K562 (cell line): ENCODE results near the gene TBC1D16. TPM values are rescaled to one million over a fixed set of nuclear protein-coding genes. Genes with fewer than 3 reads are reported as not detected.

Source experiments
- ATAC-seq: fragments of 200-7000 bp; cut with Tn5 transposase; 3 replicates; pipeline ENCODE4 v1.9.1; 2020; ENCODE audit warnings: moderate library complexity
- BruUV-seq: library from RNA; stranded (reverse); fragments of 400-500 nt; replicated peaks from 2 replicates; lab custom pipeline; 2021; lab: Mats Ljungman, UMichigan
- CTCF ChIA-PET: fragments of 300-600 bp; formaldehyde crosslinking; extraction: SDS; loops from one replicate; lab custom pipeline; 2021; ENCODE audit warnings: low intra/inter-chr PET ratio; lab: Yijun Ruan, JAX
- POLR2A ChIA-PET: fragments of 300-600, 350-650 bp; sonication (Branson Sonifier 250); formaldehyde crosslinking; extraction: SDS; loops from one replicate; lab custom pipeline; 2021; ENCODE audit warnings: antibody characterized with exemption, inconsistent platforms; lab: Yijun Ruan, JAX
- DNase-seq, 4 experiments: peaks; one replicate each; pipeline versions ENCODE4 v3.0.0 to v3.0.0-alpha.2; 2011 to 2018; ENCODE audit warnings: low spot score in 3 of 4, mixed read lengths in 3 of 4; ENCODE audit errors: extremely low read depth in 1 of 4
- FAIRE-seq: peaks from 2 replicates; lab custom pipeline; 2011; peaks lifted over from hg19 to GRCh38; lab: Jason Lieb, UNC
- H2AFZ ChIP-seq: 2 replicates; pipeline ENCODE4 v1.6.0; 2011; ENCODE audit warnings: low read depth, low read length, control low read depth, inconsistent platforms
- H3K27ac ChIP-seq: fragments of 200-600 bp; 3 replicates; pipeline ENCODE4 v1.8.0; 2011; ENCODE audit warnings: low read depth, mild to moderate bottlenecking, control low read depth, inconsistent platforms, low read length, moderate library complexity, mixed read lengths; ENCODE audit errors: extremely low read depth
- H3K27me3 ChIP-seq, 2 experiments: fragments of 300-600 bp in 1 of 2; 2 replicates in 1 of 2; 3 replicates in 1 of 2; pipeline versions ENCODE4 v1.6.0 to v1.8.0; 2011; ENCODE audit warnings: inconsistent platforms in 2 of 2, low read length in 2 of 2, mild to moderate bottlenecking in 1 of 2, mixed read lengths in 1 of 2, moderate library complexity in 1 of 2; ENCODE audit not compliant: control insufficient read depth in 2 of 2, insufficient read depth in 2 of 2
- H3K36me3 ChIP-seq: fragments of 300-600 bp; 3 replicates; pipeline ENCODE4 v1.8.0; 2011; ENCODE audit warnings: mild to moderate bottlenecking, low read length, inconsistent platforms; ENCODE audit not compliant: control insufficient read depth, insufficient read depth
- H3K4me1 ChIP-seq, 2 experiments: fragments of 200-600 bp in 1 of 2; replicated peaks in 1 of 2; 2 replicates in 1 of 2; 3 replicates in 1 of 2; pipeline versions ENCODE4 v1.5.1 to v1.8.0; 2011; ENCODE audit warnings: inconsistent platforms in 2 of 2, low read length in 2 of 2, mild to moderate bottlenecking in 1 of 2, mixed read lengths in 1 of 2, moderate library complexity in 1 of 2; ENCODE audit not compliant: control insufficient read depth in 2 of 2, insufficient read depth in 2 of 2
- H3K4me2 ChIP-seq: 2 replicates; pipeline ENCODE4 v1.6.1; 2011; ENCODE audit warnings: low read length, control low read depth, inconsistent platforms, mixed read lengths; ENCODE audit not compliant: insufficient read depth
- H3K4me3 ChIP-seq: fragments of 200-600 bp; sonication (generic), shearing (Covaris generic); 2 replicates; pipeline ENCODE4 v1.5.1; 2016; ENCODE audit warnings: control low read depth, inconsistent platforms
- H3K79me2 ChIP-seq: fragments of 200-600 bp; 3 replicates; pipeline ENCODE4 v1.8.0; 2011; ENCODE audit warnings: low read length, inconsistent platforms; ENCODE audit not compliant: control insufficient read depth, insufficient read depth
- H3K9ac ChIP-seq, 2 experiments: 2 replicates each; pipeline versions ENCODE4 v1.6.0 to v1.6.1; 2011; ENCODE audit warnings: low read depth in 2 of 2, low read length in 2 of 2, control low read depth in 1 of 2, inconsistent platforms in 1 of 2, mild to moderate bottlenecking in 1 of 2, mixed read lengths in 1 of 2; ENCODE audit not compliant: insufficient read depth in 1 of 2
- H3K9me1 ChIP-seq: one replicate; pipeline ENCODE4 v1.6.0; 2011; ENCODE audit warnings: inconsistent platforms, mild to moderate bottlenecking, low read length, moderate library complexity; ENCODE audit not compliant: control insufficient read depth, insufficient read depth
- H3K9me3 ChIP-seq: replicated peaks from 2 replicates; pipeline ENCODE4 v1.5.1; 2011; ENCODE audit warnings: low read depth, low read length, inconsistent platforms; ENCODE audit not compliant: control insufficient read depth, insufficient read depth
- H4K20me1 ChIP-seq: replicated peaks from 2 replicates; pipeline ENCODE4 v1.6.1; 2011; ENCODE audit warnings: low read length, inconsistent platforms, mixed read lengths; ENCODE audit not compliant: control insufficient read depth, insufficient read depth
- ARID2 ChIP-seq: fragments of 450-650 bp; IDR thresholded peaks from 2 replicates; pipeline ENCODE4 v1.6.1; 2017; ENCODE audit warnings: antibody characterized with exemption, mild to moderate bottlenecking
- BRD9 ChIP-seq: fragments of 450-650 bp; IDR thresholded peaks from 2 replicates; pipeline ENCODE4 v1.6.1; 2018; ENCODE audit warnings: low read depth; ENCODE audit not compliant: partially characterized antibody
- CHD4 ChIP-seq: fragments of 200-600 bp; sonication (generic); IDR thresholded peaks from 3 replicates; pipeline ENCODE4 v1.6.1; 2012; ENCODE audit warnings: low read depth, mild to moderate bottlenecking, mixed read lengths, low read length, inconsistent platforms; ENCODE audit not compliant: insufficient read depth, insufficient replicate concordance, poor library complexity, severe bottlenecking
- DIDO1 ChIP-seq: fragments of 450-650 bp; IDR thresholded peaks from 2 replicates; pipeline ENCODE4 v1.6.1; 2016; ENCODE audit warnings: low read depth, missing biosample characterization, missing genetic modification characterization
- ESRRA ChIP-seq: fragments of 450-650 bp; IDR thresholded peaks from 2 replicates; pipeline ENCODE4 v1.6.1; 2014; ENCODE audit warnings: low read depth, mild to moderate bottlenecking, moderate library complexity, borderline replicate concordance
- ESRRB ChIP-seq: fragments of 250-450 bp; sonication (Bioruptor Pico); IDR thresholded peaks from 2 replicates; pipeline ENCODE4 v1.5.0; 2020; ENCODE audit warnings: mild to moderate bottlenecking, moderate library complexity, borderline replicate concordance
- HMG20A ChIP-seq: fragments of 450-650 bp; formaldehyde crosslinking; conservative IDR thresholded peaks from 2 replicates; pipeline ENCODE4 v1.4.0; 2020; ENCODE audit warnings: mild to moderate bottlenecking, mixed read lengths
- MEIS2 ChIP-seq: fragments of 450-650 bp; IDR thresholded peaks from 2 replicates; pipeline ENCODE4 v1.6.1; 2014; ENCODE audit warnings: mild to moderate bottlenecking; ENCODE audit not compliant: partially characterized antibody
- NFRKB ChIP-seq: fragments of 450-650 bp; IDR thresholded peaks from 2 replicates; pipeline ENCODE4 v1.6.1; 2016; ENCODE audit warnings: low read depth
- PKNOX1 ChIP-seq: fragments of 450-650 bp; IDR thresholded peaks from 2 replicates; pipeline ENCODE4 v1.6.1; 2016
- SAP30 ChIP-seq: fragments of 200-600 bp; sonication (generic); IDR thresholded peaks from 2 replicates; pipeline ENCODE4 v1.6.1; 2012; ENCODE audit warnings: borderline replicate concordance, low read depth, mild to moderate bottlenecking, moderate library complexity, low read length, control low read depth, inconsistent platforms; ENCODE audit not compliant: insufficient read depth, poor library complexity, severe bottlenecking
- ZNF197 ChIP-seq: fragments of 200-800 bp; sonication (Bioruptor generic); IDR thresholded peaks from 2 replicates; pipeline ENCODE4 v1.6.1; 2016; ENCODE audit warnings: low read depth, missing genetic modification characterization, missing compliant biosample characterization
- WGBS: fragments of 100-300 bp; shearing (Covaris generic); methylation state at CpG from one replicate; pipeline ENCODE4 v1.1.6; 2016; ENCODE audit warnings: low coverage, mixed read lengths; ENCODE audit not compliant: insufficient coverage; ENCODE audit errors: missing lambda C conversion rate; 5-methylcytosine and 5-hydroxymethylcytosine counted together
- in situ Hi-C: fragments of 300-500 bp; cut with MboI; formaldehyde crosslinking; loops from 4 replicates; pipeline ENCODE4 v1.15.0; 2018; ENCODE audit warnings: inconsistent platforms, mixed read lengths
- intact Hi-C: fragments of 100-400 bp; cut with micrococcal nuclease; formaldehyde crosslinking; loops from 2 replicates; pipeline ENCODE4 v1.14.2; 2022
- polyA plus RNA-seq, 8 experiments: library from polyadenylated mRNA; depleted of rRNA in 4 of 8; stranded (reverse) in 5 of 8; unstranded in 3 of 8; fragments of >200 nt; fragmentation: Nextera tagmentation in 2 of 8; fragmentation: Illumina TruSeq in 1 of 8; extraction: Ambion mirVana in 2 of 8; extraction: Trizol in 1 of 8; gene quantifications; 2 replicates each; pipeline versions ENCODE4 v1.2.1 to v1.2.3, GENCODE V29; 2011 to 2014; ENCODE audit warnings: inconsistent platforms in 1 of 8, missing spikeins in 1 of 8
- total RNA-seq, 7 experiments: library from RNA; depleted of rRNA in 6 of 7; stranded (reverse); fragments of >200 nt in 6 of 7; fragmentation: Illumina TruSeq in 2 of 7; extraction: Trizol in 2 of 7; gene quantifications; 2 replicates each; pipeline versions ENCODE4 v1.2.1 to v1.2.3, GENCODE V29; 2011 to 2021; ENCODE audit warnings: low replicate concordance in 1 of 7

Gene TBC1D16
- total and polyA plus RNA-seq, 9 of the 15 experiments (the other 6 are each of a cell fraction or from before 2014, with no cell fraction given): 0.01 to 0.20 (median 0.03) TPM; not detected in 1

- Histone ChIP-seq H3K4me3 (no peak overlapping the region), H3K4me2 (no peak overlapping the region), H3K36me3 (no peaks in the 10 kb centered on the region), H4K20me1 (no peaks in the 10 kb centered on the region; the same call in none of the 2 replicates), H3K9me3 (no peaks in the 10 kb centered on the region), H3K9me1 (no peaks in the 10 kb centered on the region), H3K9ac (no peak overlapping the region), H3K79me2 (no peaks in the 10 kb centered on the region), H3K27me3 (peaks cover 17 to 63% of the 10 kb centered on the region in 2 experiments; a peak in 4 of 5 replicates), H3K4me1 (peaks cover 0 to 20% of the 10 kb centered on the region in 2 experiments; a peak in 2 of 5 replicates), H2AFZ (no peak overlapping the region), H3K27ac (no peak overlapping the region)
- FAIRE-seq (no peak), ATAC-seq (no peak), DNase-seq (no peak)
- in situ Hi-C loops (loop anchor here (10.0 kb wide), 1 partner anchor 168 kb away; no protein-coding TSS in a partner anchor), intact Hi-C loops (no loop called here)
- no TSS peak for BruUV-seq
- WGBS: 12% methylated on average over 11 of the region's 14 CpGs
- ChIA-PET POLR2A (no interaction called here), CTCF (no interaction called here)
- no peak for TF ChIP-seq ARID2
- TF ChIP-seq DIDO1: no peak
- no peak for TF ChIP-seq MEIS2
- TF ChIP-seq SAP30: no peak
- no peak for TF ChIP-seq ZNF197
- no peak for TF ChIP-seq HMG20A (CRISPR knock-in tag)
- no peak for TF ChIP-seq PKNOX1
- TF ChIP-seq CHD4: no peak
- TF ChIP-seq BRD9: no peak
- no peak for TF ChIP-seq NFRKB
- TF ChIP-seq ESRRA: no peak
- no peak for TF ChIP-seq ESRRB
Measured at GRCh38 chr17:79912552-79913330, 122.9 kb downstream of the TBC1D16 start.
